ENCODE results near the gene PLEKHG4. TPM values are rescaled to one million over a fixed set of nuclear protein-coding genes. Genes with fewer than 3 reads are reported as not detected.

Gene PLEKHG4
- polyA plus RNA-seq, 1 donor from 2014 or later: 0.28 TPM

- Histone ChIP-seq H4K20me1 (ENCODE audit: insufficient read depth) (no peaks in the 10 kb centered on the region), H3K27ac (ENCODE audit: low read length) (no peak overlapping the region), H3K9ac (ENCODE audit: low read length) (no peak overlapping the region), H2AFZ (ENCODE audit: low read depth, low read length) (no peak overlapping the region), H3K79me2 (replicated peaks; ENCODE audit: insufficient read depth, low read length) (no peaks in the 10 kb centered on the region), H3K27me3 (ENCODE audit: insufficient read depth, low read depth, low read length) (no peaks in the 10 kb centered on the region), H3K36me3 (ENCODE audit: insufficient read depth, low read length) (no peaks in the 10 kb centered on the region), H3K9me3 (ENCODE audit: low read length) (no peaks in the 10 kb centered on the region), H3F3A (ENCODE audit: insufficient read depth, low read length, poor library complexity, severe bottlenecking) (no peaks in the 10 kb centered on the region), H3K9me2 (ENCODE audit: insufficient read depth, low read length) (no peaks in the 10 kb centered on the region), H3K4me2 (ENCODE audit: low read length) (no peak overlapping the region), H3K4me3 (ENCODE audit: low read length) (no peak overlapping the region)
- no peak for TF ChIP-seq SMC3 (conservative IDR thresholded peaks at IDR 0.05; ENCODE audit: poor library complexity)
Observed at GRCh38 chr16:67310561-67310960, 31.2 kb downstream of the PLEKHG4 start.

DNA sequence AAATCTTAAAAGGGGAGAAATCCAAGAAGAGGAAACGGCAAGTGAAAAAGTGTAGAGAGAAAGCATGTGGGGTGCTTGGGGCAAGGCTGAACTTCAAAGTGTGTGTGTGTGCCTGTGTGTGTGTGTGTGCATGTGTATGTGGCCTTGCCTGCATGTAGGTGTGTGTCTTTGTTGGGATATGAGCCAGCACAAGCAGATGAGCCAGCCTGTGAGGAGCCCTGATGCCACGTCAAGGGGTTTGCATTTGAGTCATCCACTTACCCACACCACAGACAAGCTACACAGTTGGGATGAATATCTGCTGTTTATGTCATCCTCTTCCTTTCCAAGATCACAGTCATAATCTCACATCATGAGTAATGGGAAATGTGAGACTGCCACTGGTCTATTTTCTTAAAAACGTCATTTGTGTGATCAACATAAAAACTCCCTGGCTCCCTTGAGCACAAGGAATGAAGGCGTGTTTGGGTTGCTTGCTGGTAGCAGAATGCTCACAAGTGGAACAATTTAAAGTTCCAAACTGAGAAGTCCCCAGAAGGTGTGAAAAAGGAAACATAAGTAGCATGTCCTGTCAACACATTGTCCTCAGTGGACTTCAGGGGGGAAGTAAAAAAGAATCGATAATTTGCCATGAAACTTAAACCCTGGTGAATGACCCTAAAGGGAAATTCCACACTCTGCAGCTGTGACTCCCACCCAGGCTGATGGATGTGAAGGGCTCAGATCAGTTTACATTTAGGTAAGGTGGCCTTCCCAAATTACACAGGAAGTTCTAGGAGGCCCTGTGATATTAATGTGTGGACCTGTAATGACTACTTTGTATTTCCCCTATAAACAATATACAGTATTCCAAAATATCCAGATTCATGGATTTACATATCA lies 32.5 kb downstream of the PLEKHG4 start:
- Histone ChIP-seq H3K36me3 (ENCODE audit: insufficient read depth, low read length) (no peaks in the 10 kb centered on the region), H4K20me1 (ENCODE audit: insufficient read depth) (no peaks in the 10 kb centered on the region), H2AFZ (ENCODE audit: low read depth, low read length) (no peak overlapping the region), H3K4me2 (ENCODE audit: low read length) (no peak overlapping the region), H3K79me2 (replicated peaks; ENCODE audit: insufficient read depth, low read length) (no peaks in the 10 kb centered on the region), H3K4me3 (ENCODE audit: low read length) (no peak overlapping the region), H3K9ac (ENCODE audit: low read length) (no peak overlapping the region), H3F3A (ENCODE audit: insufficient read depth, low read length, poor library complexity, severe bottlenecking) (no peaks in the 10 kb centered on the region), H3K9me3 (ENCODE audit: low read length) (no peaks in the 10 kb centered on the region), H3K27ac (ENCODE audit: low read length) (no peak overlapping the region), H3K27me3 (ENCODE audit: insufficient read depth, low read depth, low read length) (no peaks in the 10 kb centered on the region), H3K9me2 (ENCODE audit: insufficient read depth, low read length) (no peaks in the 10 kb centered on the region)
- TF ChIP-seq POLR2AphosphoS5 (IDR thresholded peaks at IDR 0.05) (no peak), RAD21 (conservative IDR thresholded peaks at IDR 0.05) (no peak), TAF1 (IDR thresholded peaks at IDR 0.05; ENCODE audit: low read depth) (no peak), CTCF (IDR thresholded peaks at IDR 0.05; ENCODE audit: poor library complexity, severe bottlenecking) (no peak), EP300 (conservative IDR thresholded peaks at IDR 0.05; ENCODE audit: poor library complexity, severe bottlenecking) (no peak), EZH2 (IDR thresholded peaks at IDR 0.05; ENCODE audit: borderline replicate concordance, insufficient read depth, low read length, poor library complexity, severe bottlenecking) (no peak), SMC3 (conservative IDR thresholded peaks at IDR 0.05; ENCODE audit: poor library complexity) (no peak), MXI1 (conservative IDR thresholded peaks at IDR 0.05; ENCODE audit: poor library complexity, severe bottlenecking) (no peak)
- TF ChIP-seq, protein P1, sequence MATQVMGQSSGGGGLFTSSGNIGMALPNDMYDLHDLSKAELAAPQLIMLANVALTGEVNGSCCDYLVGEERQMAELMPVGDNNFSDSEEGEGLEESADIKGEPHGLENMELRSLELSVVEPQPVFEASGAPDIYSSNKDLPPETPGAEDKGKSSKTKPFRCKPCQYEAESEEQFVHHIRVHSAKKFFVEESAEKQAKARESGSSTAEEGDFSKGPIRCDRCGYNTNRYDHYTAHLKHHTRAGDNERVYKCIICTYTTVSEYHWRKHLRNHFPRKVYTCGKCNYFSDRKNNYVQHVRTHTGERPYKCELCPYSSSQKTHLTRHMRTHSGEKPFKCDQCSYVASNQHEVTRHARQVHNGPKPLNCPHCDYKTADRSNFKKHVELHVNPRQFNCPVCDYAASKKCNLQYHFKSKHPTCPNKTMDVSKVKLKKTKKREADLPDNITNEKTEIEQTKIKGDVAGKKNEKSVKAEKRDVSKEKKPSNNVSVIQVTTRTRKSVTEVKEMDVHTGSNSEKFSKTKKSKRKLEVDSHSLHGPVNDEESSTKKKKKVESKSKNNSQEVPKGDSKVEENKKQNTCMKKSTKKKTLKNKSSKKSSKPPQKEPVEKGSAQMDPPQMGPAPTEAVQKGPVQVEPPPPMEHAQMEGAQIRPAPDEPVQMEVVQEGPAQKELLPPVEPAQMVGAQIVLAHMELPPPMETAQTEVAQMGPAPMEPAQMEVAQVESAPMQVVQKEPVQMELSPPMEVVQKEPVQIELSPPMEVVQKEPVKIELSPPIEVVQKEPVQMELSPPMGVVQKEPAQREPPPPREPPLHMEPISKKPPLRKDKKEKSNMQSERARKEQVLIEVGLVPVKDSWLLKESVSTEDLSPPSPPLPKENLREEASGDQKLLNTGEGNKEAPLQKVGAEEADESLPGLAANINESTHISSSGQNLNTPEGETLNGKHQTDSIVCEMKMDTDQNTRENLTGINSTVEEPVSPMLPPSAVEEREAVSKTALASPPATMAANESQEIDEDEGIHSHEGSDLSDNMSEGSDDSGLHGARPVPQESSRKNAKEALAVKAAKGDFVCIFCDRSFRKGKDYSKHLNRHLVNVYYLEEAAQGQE (IDR thresholded peaks at IDR 0.05; ENCODE audit: borderline replicate concordance): no peak
